HG03442 (cell line): ENCODE results near the gene OR10H5.
"Not testable (repeated sequence)": the region's sequence is repeated elsewhere in the genome, so short reads cannot be mapped to it uniquely, and the experiment has no call there.

ENCODE experiments used
- ATAC-seq: cut with Tn5 transposase; IDR thresholded peaks from one replicate; pipeline ENCODE4 v1.9.1; 2021; ENCODE audit warnings: mild to moderate bottlenecking, moderate library complexity; ENCODE audit not compliant: unreplicated experiment

Gene OR10H5

GRCh38 chr19:15843203-15843893 lies 55.9 kb downstream of the OR10H5 start:
- no peak for ATAC-seq

DNA sequence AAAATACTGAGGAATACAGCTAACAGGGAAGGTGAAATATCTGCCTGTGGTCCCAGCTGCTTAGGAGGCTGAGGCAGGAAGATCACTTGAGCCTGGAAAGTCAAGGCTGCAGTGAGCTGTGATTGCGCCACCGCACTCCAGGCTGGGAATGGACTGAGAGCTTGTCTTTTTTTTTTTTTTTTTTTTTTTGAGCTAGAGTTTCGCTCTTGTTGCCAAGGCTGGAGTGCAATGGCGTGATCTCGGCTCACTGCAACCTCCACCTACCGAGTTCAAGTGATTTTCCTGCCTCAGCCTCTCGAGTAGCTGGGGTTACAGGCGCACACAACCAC lies 56.4 kb downstream of the OR10H5 start:
- ATAC-seq: not testable (repeated sequence)

GRCh38 chr19:15846923-15847322 lies 59.5 kb downstream of the OR10H5 start:
- ATAC-seq: no peak

- no peak for ATAC-seq
These were observed 62.9 kb downstream of the OR10H5 start for GRCh38 chr19:15850385-15850784.
